ENCODE data around the gene GPNMB. TPM values are rescaled to one million over a fixed set of nuclear protein-coding genes. Genes with fewer than 3 reads are reported as not detected.

Gene GPNMB
- polyA plus RNA-seq, 3 donors: 1.3 to 3.0 (median 1.5) TPM

- no peak overlapping the region for H3K4me2 ChIP-seq (replicated peaks; ENCODE audit: extremely low read depth, low read length, poor library complexity, severe bottlenecking)
- H3K36me3 ChIP-seq (replicated peaks in 1 of 2; ENCODE audit: control insufficient read depth in 1 of 2, insufficient read depth in 2 of 2, low read length in 2 of 2): no peaks in the 10 kb centered on the region
- peaks cover 5% of the 10 kb centered on the region for H3K4me1 Mint-ChIP-seq
- H3K27ac ChIP-seq (ENCODE audit: low read depth in 1 of 2, low read length in 2 of 2): no peak overlapping the region
- H3K9ac ChIP-seq (ENCODE audit: insufficient read depth, low read length, poor library complexity, severe bottlenecking): no peak overlapping the region
- no peaks in the 10 kb centered on the region for H3K36me3 Mint-ChIP-seq
- no peaks in the 10 kb centered on the region for H3K79me2 ChIP-seq (ENCODE audit: insufficient read depth, low read length)
- H3K4me3 Mint-ChIP-seq: no peak overlapping the region
- H4K20me1 ChIP-seq (ENCODE audit: insufficient read depth, low read length): no peaks in the 10 kb centered on the region
- peak overlapping the region; percentile 15 for H2AFZ ChIP-seq (ENCODE audit: insufficient read depth, low read depth, low read length, poor library complexity, severe bottlenecking)
- peaks cover 2 to 5% of the 10 kb centered on the region in 2 donors for H3K4me1 ChIP-seq (ENCODE audit: control insufficient read depth in 1 of 2, insufficient read depth in 2 of 2, low read length in 2 of 2)
- no CpG with 5 or more reads among the region's 6 CpGs for WGBS (ENCODE audit: insufficient coverage)
- no peak overlapping the region for H3K4me3 ChIP-seq (replicated peaks in 1 of 3; ENCODE audit: low read depth in 2 of 3, low read length in 3 of 3)
- no peak overlapping the region for H3K27ac Mint-ChIP-seq
- TF ChIP-seq CTCF (IDR thresholded peaks at IDR 0.05): peak; percentile 82
- H3K9me3 ChIP-seq (replicated peaks in 1 of 2; ENCODE audit: control insufficient read depth in 1 of 2, insufficient read depth in 1 of 2, low read length in 2 of 2): no peaks in the 10 kb centered on the region
- no peaks in the 10 kb centered on the region for H3K27me3 ChIP-seq (ENCODE audit: control insufficient read depth in 2 of 2, insufficient read depth in 2 of 2, low read length in 2 of 2)
- H3K27me3 Mint-ChIP-seq (ENCODE audit: low read depth in 3 of 3): peaks cover 0 to 4% (median under 1%) of the 10 kb centered on the region in 3 donors
- H3K9me3 Mint-ChIP-seq: no peaks in the 10 kb centered on the region
- intact Hi-C loops (cut with micrococcal nuclease): loop anchor here in 1 of 2 donors (10.0 kb wide), 1 partner anchor 437 kb away; the partner anchor contains the start of gene STK31
- DNase-seq: peak; percentile 54 to 65 (median 60)
These were observed 30.9 kb downstream of the GPNMB start for GRCh38 chr7:23277359-23277989.

- H3K9me3 Mint-ChIP-seq: no peaks in the 10 kb centered on the region
- Histone ChIP-seq H3K79me2 (ENCODE audit: insufficient read depth, low read length) (no peaks in the 10 kb centered on the region), H3K4me3 (replicated peaks in 1 of 3; ENCODE audit: low read depth in 2 of 3, low read length in 3 of 3) (no peak overlapping the region), H3K9ac (ENCODE audit: insufficient read depth, low read length, poor library complexity, severe bottlenecking) (no peak overlapping the region), H3K4me2 (replicated peaks; ENCODE audit: extremely low read depth, low read length, poor library complexity, severe bottlenecking) (no peak overlapping the region), H3K27ac (ENCODE audit: low read depth in 1 of 2, low read length in 2 of 2) (no peak overlapping the region), H3K36me3 (replicated peaks in 1 of 2; ENCODE audit: control insufficient read depth in 1 of 2, insufficient read depth in 2 of 2, low read length in 2 of 2) (no peaks in the 10 kb centered on the region), H4K20me1 (ENCODE audit: insufficient read depth, low read length) (no peaks in the 10 kb centered on the region), H3K27me3 (ENCODE audit: control insufficient read depth in 2 of 2, insufficient read depth in 2 of 2, low read length in 2 of 2) (no peaks in the 10 kb centered on the region), H3K9me3 (replicated peaks in 1 of 2; ENCODE audit: control insufficient read depth in 1 of 2, insufficient read depth in 1 of 2, low read length in 2 of 2) (no peaks in the 10 kb centered on the region), H3K4me1 (ENCODE audit: control insufficient read depth in 1 of 2, insufficient read depth in 2 of 2, low read length in 2 of 2) (no peaks in the 10 kb centered on the region), H2AFZ (ENCODE audit: insufficient read depth, low read depth, low read length, poor library complexity, severe bottlenecking) (no peak overlapping the region)
- peaks cover 0 to 3% (median 0%) of the 10 kb centered on the region in 3 donors for H3K27me3 Mint-ChIP-seq (ENCODE audit: low read depth in 3 of 3)
- no CpG with 5 or more reads among the region's 2 CpGs for WGBS (ENCODE audit: insufficient coverage)
- TF ChIP-seq CTCF (IDR thresholded peaks at IDR 0.05): no peak
- intact Hi-C loops (cut with micrococcal nuclease): loop anchor here in 1 of 2 donors (10.0 kb wide), 1 partner anchor 435 kb away; the partner anchor contains the start of gene STK31
- no peaks in the 10 kb centered on the region for H3K4me1 Mint-ChIP-seq
- DNase-seq: no peak
- H3K27ac Mint-ChIP-seq: no peak overlapping the region
- H3K4me3 Mint-ChIP-seq: no peak overlapping the region
- H3K36me3 Mint-ChIP-seq: no peaks in the 10 kb centered on the region
These were observed 33.4 kb downstream of the GPNMB start for GRCh38 chr7:23279819-23280525.
